ENCODE data around the gene DNAJB8.

Gene DNAJB8

DNA sequence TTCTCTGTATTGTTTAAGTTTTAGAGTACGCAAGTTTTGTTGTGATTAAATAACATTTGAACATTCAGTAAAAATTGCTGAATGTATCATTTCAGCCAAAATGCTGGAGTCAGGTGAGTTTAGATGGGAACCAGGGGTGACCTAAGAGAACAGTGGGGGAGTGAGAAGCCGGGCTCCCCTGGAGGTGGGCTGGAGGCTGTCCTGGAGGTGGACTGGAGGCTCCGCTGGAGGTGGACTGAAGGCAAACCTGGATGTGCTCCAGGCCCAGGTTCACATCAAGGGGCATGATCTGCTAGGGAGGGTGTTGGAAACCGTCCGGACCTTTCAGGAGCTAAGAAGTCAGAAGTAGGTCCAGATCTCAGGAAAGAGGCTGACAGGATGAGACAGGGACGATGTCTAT is 23.7 kb downstream of the DNAJB8 start:
- no peak for DNase-seq

DNA sequence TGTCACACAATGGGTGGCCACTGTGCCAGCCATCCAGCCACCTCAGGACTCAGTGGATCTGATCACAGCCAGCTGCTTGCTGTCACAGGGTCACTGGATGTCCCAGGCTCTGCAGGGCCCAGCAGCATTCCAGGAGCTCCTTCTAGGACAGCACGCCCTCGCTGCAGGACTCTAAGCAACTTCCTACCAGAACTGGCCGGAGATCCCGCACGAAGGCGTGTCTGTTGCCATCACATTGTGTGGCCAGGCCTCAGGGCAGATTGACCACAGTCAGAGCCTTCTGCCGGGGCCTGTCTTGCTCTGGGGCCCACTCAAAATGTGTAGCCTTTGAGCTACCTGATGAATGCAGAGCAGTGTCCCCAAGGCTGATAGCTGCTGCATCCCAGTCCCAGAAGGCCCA is 24.6 kb downstream of the DNAJB8 start:
- DNase-seq, result no peak

DNA sequence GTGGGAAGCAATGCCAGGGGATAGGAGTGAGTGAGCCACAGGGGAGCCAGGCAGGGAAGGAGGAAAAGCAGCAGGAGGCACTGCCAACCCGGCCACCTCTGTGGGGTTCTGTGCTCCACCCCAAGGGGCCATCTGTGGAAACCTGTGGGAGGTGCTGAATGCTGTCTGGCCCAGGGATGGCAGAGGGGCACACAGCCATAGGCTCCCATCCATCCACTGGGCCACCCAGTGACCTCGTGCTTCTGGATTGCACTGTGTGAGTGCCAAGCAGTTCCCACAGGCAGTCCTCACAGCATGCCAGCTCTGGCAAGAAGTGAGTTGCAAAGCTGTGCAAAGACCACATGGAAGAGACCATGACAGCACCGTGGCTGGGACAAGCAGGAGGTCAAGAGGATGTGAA is 27.5 kb downstream of the DNAJB8 start:
- no peak for DNase-seq

DNA sequence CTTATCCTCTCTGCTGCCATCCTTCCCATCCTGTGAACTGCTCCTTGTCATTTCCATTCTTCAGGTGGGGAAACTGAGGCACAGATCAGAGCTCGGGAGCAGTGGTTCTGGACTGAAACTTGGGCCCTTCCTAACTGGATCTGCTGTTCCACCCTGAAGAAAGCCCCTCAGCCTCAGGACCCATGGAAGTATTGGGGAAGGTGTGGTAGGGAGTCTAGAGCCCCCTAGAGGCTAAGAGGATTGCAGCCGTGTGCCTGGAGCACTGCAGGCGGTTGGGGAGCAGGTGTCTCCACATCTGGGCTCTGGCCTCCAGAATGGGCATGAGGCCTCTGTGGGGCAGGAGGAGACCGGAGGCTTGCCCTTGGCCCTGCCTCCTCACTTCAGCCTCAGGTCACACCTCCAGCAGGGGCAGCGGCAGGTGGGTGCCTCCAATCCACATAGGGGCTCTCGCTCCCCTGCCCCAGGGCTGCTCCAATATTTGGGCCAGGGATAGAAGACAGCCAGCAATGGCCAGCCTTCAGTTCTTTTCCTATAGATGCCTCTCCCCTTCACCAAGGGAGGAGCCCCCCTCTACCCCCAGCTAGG is 28.1 kb downstream of the DNAJB8 start:
- peak in 1 of 4 experiments; percentile 15 for DNase-seq

DNA sequence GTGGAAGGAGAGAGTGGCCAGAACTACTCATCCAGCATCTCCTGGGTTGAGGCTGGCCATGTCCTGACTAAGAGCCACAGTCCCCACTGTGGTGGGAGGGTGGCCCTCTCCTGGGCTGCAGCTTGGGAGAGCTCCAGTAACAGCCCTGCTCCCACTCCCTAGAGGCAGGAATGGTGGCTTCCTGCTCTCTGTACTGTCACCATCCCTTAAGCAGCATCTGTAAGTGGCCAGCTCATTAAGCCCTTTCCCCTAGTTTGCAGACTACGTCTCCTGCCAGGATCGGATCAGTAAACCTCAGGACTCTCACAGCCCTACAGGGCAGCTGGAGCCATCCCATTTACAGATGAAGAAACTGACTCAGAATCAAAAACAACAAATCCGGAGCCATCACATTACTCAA is 30.5 kb downstream of the DNAJB8 start:
- no peak for DNase-seq

DNA sequence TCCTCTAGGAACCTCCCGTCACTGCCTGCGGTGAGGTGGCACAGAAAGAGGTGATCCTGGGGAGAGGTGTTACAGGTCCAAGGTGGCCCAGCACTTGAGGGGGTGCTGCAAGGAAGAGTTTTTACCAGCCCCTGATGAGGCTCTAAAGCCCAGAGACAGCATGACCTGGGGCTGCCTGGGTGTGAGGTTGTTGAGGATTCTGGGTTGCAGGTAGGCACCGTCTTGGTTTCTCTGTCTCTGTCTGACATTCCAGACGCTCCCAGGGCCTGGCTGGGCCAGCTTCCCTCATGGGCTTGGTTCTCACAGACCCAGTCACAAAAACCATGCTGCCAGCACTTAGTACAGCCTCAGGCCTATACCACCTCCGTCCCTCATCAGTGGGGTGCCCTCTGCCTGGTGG is 31.1 kb downstream of the DNAJB8 start:
- no peak for DNase-seq

DNA sequence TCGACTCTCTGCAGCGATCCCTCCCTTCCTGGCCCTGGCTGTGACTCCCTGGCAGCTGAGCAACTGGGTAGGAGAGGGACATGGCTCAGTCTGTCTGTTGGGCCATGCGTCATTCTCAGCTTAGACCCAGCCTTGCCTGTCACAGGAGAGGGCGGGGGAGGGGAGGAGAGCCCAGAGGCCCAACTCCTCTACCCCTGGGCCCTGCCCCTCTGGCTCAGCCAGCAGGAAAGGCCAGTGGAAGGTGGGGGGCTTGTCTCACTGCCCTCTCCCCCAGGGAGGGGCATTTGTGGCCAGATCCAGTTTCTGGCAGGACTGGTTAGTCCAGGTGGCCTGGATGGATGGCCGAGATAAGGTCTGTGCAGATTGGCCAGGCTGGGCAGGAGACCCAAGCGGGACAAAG is 31.6 kb downstream of the DNAJB8 start:
- DNase-seq, result no peak

DNA sequence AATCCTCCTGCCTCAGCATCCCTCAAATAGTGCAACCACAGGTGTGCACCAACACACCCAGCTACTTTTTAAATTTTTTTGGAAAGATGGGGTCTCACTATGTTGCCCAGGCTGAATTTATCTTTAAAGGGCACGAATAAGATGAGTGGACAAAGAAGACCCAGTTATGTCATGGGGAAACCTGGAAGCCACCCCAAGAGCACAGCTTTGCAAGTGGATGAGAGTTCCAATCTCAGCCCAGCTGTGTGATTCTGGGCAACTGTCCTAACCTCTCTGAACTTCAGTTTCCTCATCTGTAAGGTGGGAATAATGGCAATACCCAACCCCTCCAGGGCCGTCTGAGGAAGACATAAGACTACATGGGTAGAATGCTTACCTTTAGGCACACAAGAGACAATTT is 32.2 kb downstream of the DNAJB8 start:
- no peak for DNase-seq

DNA sequence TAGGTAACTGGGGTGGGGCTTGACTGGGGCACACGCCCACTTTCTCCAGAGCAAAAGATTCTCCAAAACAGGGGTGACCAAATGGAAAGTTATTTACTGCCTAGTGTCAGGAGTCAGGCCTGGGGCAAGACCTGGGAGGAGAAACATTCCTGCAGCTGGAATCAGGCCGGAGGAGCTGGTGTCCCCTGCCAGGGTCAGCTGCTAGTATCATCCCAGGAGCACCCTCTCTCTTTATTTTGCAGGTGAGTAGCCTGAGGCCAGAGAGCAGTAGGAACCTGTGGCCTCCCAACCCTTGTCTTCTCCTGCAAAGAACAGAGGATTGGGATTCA is 32.9 kb downstream of the DNAJB8 start:
- DNase-seq, result no peak

DNA sequence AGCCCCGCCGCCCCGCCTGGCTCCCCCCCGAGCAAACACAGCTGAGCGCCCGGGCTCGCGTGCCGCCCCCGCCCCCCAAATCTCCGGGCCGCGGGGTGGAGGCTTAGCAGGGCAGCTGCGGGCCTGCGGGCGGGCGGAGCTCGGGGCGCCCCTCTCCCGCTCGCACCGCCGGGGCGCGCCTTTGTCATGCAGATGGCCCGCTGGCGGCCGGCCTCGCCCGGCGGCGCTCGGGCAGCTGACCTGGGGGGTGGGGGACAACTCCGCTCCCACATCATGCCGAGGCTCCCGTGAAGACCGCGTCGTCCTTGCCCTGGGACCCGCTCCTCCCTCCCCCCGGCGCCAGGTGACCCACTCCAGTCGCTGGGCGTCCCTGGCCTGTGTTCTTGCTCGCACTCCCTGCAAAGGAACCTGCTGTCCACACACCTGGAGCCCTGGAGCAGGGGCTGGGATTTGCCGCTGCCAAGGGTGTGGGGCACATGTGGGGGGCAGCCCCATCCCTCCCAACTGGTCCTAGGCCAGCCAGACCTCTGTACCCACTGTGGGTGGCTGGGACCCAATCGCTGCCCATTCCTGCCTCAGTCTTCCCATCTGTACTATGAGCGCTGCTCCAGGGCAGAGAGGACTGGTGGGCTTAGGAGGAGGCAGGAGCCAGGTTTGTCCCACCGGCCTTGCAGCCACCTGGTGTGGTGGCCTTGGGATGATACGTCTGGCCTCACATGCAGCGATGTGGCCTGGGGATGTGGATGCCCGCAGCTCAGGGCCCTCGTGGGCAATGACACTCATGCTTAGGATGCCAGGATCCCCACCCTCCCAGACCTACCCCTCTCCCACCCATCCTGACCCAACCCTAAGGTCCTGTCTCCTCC is 33.5 kb downstream of the DNAJB8 start:
- peak in 1 of 4 experiments; percentile 12 for DNase-seq

DNA sequence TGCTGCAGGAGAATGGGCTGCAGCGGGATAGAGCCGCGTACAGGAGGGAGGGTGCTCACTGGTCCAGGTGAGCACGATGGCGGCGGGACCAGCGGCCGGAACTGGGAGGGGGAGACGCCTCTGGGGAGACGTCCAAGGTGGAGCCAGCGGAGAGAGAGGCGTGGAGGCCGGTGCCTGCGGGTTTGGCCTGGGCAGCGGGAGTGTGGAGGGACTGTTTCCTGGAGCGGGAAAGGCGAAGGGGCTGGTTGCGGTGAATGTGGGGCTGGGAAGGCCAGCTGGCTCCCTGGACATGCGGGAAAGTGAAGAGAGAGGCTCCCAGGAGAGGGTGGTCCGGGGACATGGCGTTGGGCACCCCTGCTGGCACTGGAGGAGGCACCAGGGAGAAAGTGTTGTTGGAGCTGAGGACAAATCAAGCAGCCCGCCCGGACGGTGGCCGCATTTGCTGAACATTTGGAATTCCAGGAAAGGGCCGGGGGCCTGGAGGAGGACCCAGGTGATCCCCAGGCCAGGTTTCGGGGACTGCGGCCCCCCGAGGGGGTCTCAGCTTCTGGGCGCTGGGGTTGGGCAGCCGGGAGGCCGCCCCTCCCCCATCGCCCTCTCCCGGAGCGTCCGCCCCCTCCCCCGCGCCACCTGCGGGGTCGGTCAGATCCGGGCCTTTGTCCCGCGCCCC is 34.3 kb downstream of the DNAJB8 start:
- DNase-seq, result no peak

DNA sequence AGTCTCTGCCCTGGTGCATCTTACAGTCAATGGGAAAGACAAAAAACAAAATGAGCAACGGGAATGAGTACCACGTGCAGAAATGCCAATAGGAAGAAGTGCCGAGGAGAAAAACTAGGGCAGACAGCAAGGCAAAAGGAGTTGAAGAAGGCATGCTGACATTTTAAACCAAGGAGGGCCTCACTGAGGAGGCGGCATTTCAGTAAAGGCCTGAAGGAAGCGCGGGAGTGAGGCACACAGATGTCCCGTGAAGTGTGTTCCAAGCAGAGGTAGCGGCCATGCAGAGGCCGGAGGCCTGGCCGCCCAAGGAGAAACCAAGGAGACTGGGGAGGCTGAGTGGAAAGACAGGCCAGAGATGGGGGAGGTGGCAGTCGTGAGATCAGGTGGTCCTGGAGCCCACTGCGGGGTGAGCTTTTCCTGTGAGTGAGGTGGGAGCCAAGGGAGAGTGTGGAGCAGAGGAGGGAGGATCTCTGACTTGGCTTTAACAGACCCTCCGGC is 34.8 kb downstream of the DNAJB8 start:
- DNase-seq, result no peak

DNA sequence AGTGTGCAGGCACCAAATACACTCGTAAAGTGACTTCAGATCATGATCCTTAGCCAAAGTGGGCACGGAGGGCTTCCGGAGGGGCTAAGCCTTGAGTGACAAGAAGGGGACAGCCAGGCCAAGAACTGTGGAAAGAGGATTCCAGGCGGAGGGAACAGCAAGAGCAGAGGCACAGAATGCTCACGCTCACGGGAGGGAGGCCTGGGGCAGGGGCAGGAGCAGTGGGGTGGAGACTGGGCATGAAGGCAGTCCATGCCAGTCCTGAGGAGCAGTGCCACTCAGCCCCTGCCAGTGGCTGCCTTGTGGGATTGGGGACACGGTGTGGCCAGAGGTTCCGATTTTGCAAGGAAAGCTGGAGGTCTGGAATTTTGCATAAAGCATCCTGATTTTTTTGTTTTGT is 36.0 kb downstream of the DNAJB8 start:
- no peak for DNase-seq

DNA sequence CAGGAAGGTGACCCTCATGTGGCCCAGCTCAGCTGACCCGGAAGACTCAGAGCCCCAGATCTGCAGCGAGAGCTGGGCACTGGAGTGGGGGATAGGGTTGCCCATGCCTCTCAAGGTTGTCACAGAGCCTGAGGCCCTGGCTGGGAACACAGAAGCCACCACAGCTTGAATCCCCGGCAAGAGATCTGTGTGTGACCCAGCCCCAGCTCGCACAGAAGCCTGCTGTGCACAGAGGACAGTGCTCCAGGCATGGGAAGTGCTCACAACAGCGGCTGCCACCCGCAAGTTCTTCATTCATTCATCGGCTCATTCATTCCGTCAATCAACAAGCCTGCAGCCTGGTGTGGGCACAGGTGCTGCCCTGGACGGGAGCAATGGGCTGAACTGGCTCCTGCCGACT is 36.4 kb downstream of the DNAJB8 start:
- no peak for DNase-seq

DNA sequence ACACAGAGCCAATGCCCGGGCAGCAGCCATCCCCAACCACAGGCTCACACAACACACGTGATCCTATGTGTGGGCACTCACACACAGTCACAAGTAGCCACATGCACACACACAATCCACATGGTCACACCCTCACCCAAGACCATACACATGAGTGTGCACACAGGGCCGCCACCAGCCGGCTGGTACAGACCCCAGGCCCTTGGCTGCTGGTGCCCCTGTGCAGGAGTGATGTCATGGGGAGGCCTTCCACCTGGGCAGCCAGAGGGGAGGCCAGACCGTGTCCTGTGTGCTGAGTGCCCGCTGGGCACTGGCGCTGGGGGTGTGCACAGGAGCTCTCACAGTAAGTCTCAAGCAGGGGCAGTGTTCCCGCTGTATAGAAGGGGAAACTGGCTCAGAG is 36.9 kb downstream of the DNAJB8 start:
- no peak for DNase-seq

DNA sequence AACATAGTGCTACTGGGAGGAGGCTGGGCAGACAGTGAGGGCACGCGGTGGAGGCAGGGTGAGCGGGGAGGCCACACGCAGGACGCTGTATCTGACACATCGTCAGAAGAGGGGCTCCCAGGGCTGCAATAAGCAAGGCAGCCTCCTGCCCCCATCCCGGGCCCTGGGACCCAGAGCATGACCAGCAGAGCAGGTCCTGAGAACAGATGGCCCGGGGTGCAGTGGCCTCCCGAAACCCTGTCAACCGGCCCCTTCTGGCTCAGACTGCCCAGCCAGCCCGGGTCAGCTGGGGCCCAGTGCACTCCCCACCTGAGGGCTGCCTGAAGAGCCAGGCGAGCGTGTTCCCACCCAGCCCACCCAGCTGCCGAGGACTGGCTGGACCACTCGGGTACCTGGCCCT is 37.4 kb downstream of the DNAJB8 start:
- no peak for DNase-seq

DNA sequence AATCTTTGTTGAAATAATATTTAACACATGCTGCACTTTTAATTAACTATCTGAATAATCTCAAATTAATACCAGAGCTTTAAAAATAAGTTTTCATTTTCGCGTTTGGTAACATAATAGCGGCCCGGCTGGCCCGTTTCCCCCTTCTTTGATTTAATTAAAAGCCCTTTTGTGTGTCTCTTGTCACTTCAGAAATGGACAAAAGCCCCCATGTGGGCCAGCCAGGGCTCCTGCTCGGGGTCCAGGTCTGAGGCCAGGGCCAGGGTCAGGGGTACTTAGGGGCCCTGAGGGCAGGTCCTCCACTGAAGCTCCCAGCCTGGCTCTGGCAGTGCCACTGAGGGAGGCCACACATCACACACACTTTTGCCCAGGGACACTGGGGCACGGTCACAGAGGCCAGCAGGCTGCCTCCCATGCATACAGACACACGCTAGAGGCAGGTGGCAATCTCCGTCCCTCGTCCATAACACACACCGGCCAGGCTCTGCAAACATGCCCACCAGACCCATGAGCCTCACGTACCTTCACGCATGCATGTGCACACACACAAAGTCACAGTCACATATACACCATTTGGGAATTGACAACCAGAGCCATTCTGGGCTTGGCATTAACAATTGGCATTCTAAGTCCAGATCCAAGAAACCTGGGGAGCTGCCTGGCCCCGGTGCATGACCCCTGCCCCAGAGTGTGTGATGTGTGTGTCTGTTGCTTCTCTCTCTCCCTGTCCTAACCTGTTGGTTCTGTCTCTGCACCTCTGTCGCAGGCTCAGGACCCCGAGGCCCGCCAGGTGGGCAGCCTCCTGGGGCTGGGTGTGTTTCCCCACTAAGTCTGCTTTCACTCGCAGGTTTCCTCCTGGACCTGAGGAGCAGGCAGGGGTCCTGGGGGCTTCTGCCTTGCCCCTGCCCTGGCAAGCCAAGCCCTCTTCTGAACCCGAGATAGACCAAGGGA is 38.5 kb downstream of the DNAJB8 start:
- no peak for DNase-seq

DNA sequence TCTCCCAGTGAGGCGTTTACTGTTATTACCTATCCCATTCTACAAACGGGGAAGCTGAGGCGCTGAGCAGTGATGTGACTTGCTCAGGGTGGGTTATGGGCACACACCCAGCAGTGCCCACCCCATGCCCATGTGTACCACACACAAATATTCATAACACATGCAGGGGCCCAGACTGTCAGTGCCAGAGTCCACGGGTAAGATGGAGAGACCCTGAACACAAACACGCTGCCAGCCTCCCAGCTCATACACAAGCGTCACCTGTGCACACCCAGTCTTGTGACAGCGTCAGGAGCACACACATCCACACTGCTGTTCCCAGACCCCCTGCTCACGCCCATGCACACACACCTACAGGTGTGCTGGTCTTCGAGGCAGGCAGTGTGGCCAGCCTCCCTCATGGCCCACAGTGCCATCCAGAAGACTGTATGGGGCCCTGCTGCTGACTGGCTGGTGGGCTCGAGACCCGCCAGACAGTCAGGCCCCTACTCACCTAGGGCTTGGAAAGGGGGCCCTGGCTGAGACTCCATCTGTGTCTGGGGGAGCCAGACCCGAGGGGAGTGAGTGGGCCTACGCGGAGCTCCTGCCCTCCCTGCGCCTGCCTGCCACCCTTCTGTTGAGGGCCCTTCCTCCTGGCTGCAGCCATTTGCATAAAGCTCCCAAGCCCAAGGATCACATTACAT is 39.4 kb downstream of the DNAJB8 start:
- DNase-seq, result no peak

DNA sequence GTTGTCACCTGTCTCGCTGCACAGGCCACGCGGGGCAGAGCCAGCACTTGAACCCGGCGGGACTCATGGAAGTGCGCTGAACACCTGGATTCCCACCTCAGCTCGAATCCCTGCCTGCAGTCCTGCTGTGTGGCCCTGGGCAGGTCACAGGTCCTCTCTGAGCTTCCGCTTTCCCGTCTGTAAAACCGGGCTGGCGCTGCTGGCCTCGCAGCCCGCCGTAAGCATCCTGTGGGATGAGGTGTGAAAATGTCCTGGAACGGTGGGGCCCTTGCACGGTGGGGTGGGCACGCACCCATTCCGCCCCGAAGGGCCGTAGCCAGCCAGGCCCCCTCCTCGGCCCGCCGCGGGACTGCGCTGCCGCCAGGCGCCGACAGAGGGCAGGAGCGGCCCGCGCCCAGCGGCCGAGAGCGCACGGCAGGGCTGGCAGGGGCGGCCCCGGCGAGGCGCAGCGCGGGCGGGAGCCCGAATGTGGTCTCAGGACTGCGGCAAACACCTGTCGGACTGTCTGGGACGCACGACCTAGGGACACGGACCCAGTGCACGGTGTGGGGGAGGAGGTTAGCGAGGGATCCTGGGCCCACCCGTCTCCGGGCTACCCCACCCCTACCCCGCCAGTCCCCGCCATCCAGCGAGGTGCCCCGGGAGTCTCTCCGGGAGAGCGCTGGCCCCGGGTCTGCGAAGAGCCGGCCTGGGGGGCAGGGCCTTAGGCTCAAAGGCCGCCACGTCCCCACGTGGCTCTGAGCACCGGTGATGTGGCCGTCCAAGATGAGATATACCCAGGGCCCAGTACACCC is 40.4 kb downstream of the DNAJB8 start:
- peak; percentile 50 to 81 (median 66) for DNase-seq

DNA sequence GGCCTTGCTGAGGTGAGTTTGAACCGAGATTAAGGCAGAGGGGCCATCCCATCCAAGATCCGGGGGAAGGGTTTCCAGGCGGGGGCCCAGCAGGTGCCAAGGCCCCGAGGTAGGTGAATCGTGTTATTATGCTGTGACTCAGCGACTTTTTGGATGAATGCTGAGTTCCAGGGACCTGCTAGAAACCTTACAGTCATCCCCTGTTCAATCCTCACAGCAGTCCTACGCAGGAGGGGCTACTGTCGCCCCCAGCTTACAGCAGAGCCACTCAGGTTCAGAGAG is 40.9 kb downstream of the DNAJB8 start:
- DNase-seq, result no peak

DNA sequence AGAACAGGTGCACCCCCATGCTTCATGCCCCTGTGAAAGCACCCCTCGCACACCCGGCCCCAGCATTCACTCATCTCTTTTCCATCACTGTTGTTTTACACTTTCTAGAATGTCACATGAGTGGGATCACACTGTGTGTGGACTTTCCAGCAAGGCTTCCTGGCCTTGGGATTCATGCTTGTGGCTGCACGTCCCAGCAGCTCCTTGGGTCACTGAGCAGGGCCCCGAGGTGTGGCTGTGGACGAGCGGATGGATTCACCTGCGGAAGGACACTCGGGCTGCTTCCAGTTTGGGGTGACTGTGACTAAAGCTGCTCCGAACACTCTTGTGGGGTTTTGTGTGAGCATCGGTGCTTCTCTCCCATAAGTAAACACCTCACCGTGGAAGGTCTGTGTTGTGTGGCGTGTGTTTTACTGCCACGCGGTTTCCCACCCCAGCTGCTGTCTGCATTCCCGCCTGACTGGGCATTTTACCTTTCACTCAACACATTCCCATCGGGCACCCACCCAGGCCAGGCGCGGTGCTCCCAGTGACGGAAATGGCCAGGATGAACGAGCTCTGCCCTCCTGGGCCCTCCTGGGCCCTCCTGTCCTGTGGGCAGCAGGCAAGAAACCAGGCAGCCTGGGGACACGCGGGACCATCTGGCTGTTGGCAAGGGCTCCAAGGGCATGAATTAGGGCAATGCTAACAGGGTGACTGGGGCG is 41.4 kb downstream of the DNAJB8 start:
- DNase-seq, result no peak
